ENCODE measurements around the gene FARP1.
"Not testable (repeated sequence)": the region's sequence is repeated elsewhere in the genome, so short reads cannot be mapped to it uniquely, and the experiment has no call there.

Gene FARP1

GRCh38 chr13:98228661-98229341 is 85.9 kb downstream of the FARP1 start:
- DNase-seq (ENCODE audit: low spot score) = no peak

- not testable (repeated sequence) for DNase-seq (ENCODE audit: low spot score)
Measured at GRCh38 chr13:98230762-98231161, 87.9 kb downstream of the FARP1 start.

GRCh38 chr13:98232456-98232855 is 89.6 kb downstream of the FARP1 start:
- DNase-seq (ENCODE audit: low spot score) = no peak

GRCh38 chr13:98233127-98233526 is 90.2 kb downstream of the FARP1 start:
- DNase-seq (ENCODE audit: low spot score) = no peak

GRCh38 chr13:98234348-98234747 is 91.5 kb downstream of the FARP1 start:
- DNase-seq (ENCODE audit: low spot score) = no peak

- DNase-seq (ENCODE audit: low spot score) = no peak
Measured at GRCh38 chr13:98236197-98236596, 93.3 kb downstream of the FARP1 start.

GRCh38 chr13:98237331-98237730 is 94.4 kb downstream of the FARP1 start:
- no peak for DNase-seq (ENCODE audit: low spot score)

- no peak for DNase-seq (ENCODE audit: low spot score)
Measured at GRCh38 chr13:98239162-98240076, 96.5 kb downstream of the FARP1 start.

GRCh38 chr13:98240135-98240534 is 97.2 kb downstream of the FARP1 start:
- no peak for DNase-seq (ENCODE audit: low spot score)

GRCh38 chr13:98240974-98241373 is 98.1 kb downstream of the FARP1 start:
- no peak for DNase-seq (ENCODE audit: low spot score)

GRCh38 chr13:98241976-98242375 is 99.1 kb downstream of the FARP1 start:
- DNase-seq (ENCODE audit: low spot score) = no peak

GRCh38 chr13:98242403-98242802 is 99.5 kb downstream of the FARP1 start:
- no peak for DNase-seq (ENCODE audit: low spot score)

- DNase-seq (ENCODE audit: low spot score) = no peak
Measured at GRCh38 chr13:98243929-98244272, 101.0 kb downstream of the FARP1 start.

GRCh38 chr13:98246538-98247172 is 103.8 kb downstream of the FARP1 start:
- no peak for DNase-seq (ENCODE audit: low spot score)

GRCh38 chr13:98251708-98252107 is 108.8 kb downstream of the FARP1 start:
- DNase-seq (ENCODE audit: low spot score) = no peak

- no peak for DNase-seq (ENCODE audit: low spot score)
Measured at GRCh38 chr13:98252931-98253470, 110.1 kb downstream of the FARP1 start.

GRCh38 chr13:98253526-98253925 is 110.6 kb downstream of the FARP1 start:
- no peak for DNase-seq (ENCODE audit: low spot score)

GRCh38 chr13:98254513-98254912 is 111.6 kb downstream of the FARP1 start:
- DNase-seq (ENCODE audit: low spot score) = no peak

- DNase-seq (ENCODE audit: low spot score) = no peak
Measured at GRCh38 chr13:98258226-98258625, 115.3 kb downstream of the FARP1 start.

- peak; percentile 62 for DNase-seq (ENCODE audit: low spot score)
Measured at GRCh38 chr13:98260357-98261164, 117.7 kb downstream of the FARP1 start.

- DNase-seq (ENCODE audit: low spot score) = no peak
Measured at GRCh38 chr13:98261165-98261702, 118.3 kb downstream of the FARP1 start.
